T-helper 1 cell treated with Interleukin-12 subunit alpha and Interleukin-12 subunit beta and Interleukin-4 antibody, amounts not matched to agents 30 μg/mL and 1 μg/mL, for 36 hours (primary cell): ENCODE data around the gene TNFAIP8L1.
A peak's percentile ranks its signal among the peaks of the same experiment; 100 is the strongest.
"Not testable (repeated sequence)": the region's sequence is repeated elsewhere in the genome, so short reads cannot be mapped to it uniquely, and the experiment has no call there.

Experiments
- H3K27ac Mint-ChIP-seq: one replicate; pipeline ENCODE4 v1.8.0; 2021; ENCODE audit warnings: mild to moderate bottlenecking, mixed read lengths
- H3K27me3 Mint-ChIP-seq: one replicate; pipeline ENCODE4 v1.8.0; 2021; ENCODE audit warnings: low read depth, mixed read lengths
- H3K36me3 Mint-ChIP-seq: one replicate; pipeline ENCODE4 v1.8.0; 2021; ENCODE audit warnings: low read depth, mixed read lengths
- H3K4me1 Mint-ChIP-seq: one replicate; pipeline ENCODE4 v1.8.0; 2021; ENCODE audit warnings: low read depth, mixed read lengths
- H3K4me3 Mint-ChIP-seq: one replicate; pipeline ENCODE4 v1.8.0; 2021; ENCODE audit warnings: mild to moderate bottlenecking, moderate library complexity, mixed read lengths
- H3K9me3 Mint-ChIP-seq: one replicate; pipeline ENCODE4 v1.8.0; 2021; ENCODE audit warnings: mixed read lengths

TNFAIP8L1 gene

DNA sequence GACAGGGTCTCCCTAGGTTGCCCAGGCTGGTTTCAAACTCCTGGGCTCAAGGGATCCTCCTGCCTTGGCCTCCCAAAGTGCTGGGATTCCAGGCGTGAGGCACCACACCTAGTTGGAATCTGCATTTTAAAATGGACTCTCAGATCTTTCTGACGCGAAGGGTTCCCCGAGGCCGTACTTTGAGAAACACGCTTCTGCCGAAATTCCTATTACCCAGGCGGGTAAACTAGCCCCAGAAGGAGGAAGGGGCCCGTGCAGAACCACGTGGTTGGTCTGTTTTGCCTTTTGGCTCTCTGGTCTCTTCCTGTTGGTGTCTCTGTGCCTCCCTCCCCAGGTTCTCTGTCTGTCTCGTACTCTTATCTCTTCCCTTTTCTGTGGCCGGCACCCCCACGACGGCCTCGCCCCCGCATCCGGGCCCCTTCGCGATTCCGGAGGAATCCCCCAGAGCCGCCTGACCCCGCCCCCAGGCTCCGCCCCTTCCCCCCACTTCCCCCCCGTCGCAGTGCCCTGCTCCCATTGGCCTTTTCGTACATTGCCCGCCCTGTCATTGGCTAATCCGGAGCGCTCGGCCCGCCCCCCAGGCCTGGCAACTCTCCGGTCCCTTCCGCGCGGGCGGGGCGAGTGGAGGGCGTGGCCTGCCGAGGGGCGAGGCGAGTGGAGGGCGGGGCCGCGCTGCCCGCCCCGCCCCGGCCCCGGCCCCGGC is at the start of gene TNFAIP8L1:
TSS of gene TNFAIP8L1 (plus strand) at position 689 of the 703 bp plus-strand sequence. CDS start 12,354 bp downstream, outside the sequence.
- Mint-ChIP-seq H3K9me3 (no peaks in the 10 kb centered on the region), H3K27ac (peak within 1 kb of the TSS; percentile 84), H3K4me3 (peak within 1 kb of the TSS; percentile 99), H3K36me3 (no peaks in the 10 kb centered on the region), H3K4me1 (peaks cover 28% of the 10 kb centered on the region), H3K27me3 (no peaks in the 10 kb centered on the region)

GRCh38 chr19:4589579-4590410 is 49.5 kb upstream of the TNFAIP8L1 start:
- Mint-ChIP-seq H3K4me3 (no peak overlapping the region), H3K27me3 (peaks cover 44% of the 10 kb centered on the region), H3K27ac (no peak overlapping the region), H3K4me1 (no peaks in the 10 kb centered on the region), H3K9me3 (no peaks in the 10 kb centered on the region), H3K36me3 (no peaks in the 10 kb centered on the region)

- Mint-ChIP-seq H3K36me3 (no peaks in the 10 kb centered on the region), H3K4me3 (no peak overlapping the region), H3K9me3 (no peaks in the 10 kb centered on the region), H3K27ac (no peak overlapping the region), H3K4me1 (no peaks in the 10 kb centered on the region), H3K27me3 (peaks cover 43% of the 10 kb centered on the region)
These were observed 48.8 kb upstream of the TNFAIP8L1 start for GRCh38 chr19:4590559-4590958.

DNA sequence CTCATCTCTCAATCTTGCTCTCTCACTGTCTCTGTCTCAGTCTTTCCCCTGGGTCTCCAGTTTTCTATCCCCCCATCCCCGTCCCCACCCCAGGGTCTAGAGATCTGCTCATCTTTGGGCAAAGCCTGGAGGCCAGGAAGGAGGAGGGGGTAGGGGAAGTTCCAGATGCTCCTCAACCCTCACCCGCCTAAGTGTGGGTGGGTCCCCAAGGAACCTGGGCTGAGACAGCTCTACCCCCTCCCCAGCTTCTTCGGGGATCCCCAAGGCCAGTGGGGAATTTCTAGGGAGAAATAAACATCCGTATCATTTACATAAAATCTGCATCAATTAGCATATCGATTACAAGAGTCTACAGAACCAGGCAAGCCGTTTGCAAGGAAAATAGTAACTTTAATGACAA is 48.0 kb upstream of the TNFAIP8L1 start:
- Mint-ChIP-seq H3K36me3 (no peaks in the 10 kb centered on the region), H3K4me1 (no peaks in the 10 kb centered on the region), H3K4me3 (no peak overlapping the region), H3K27me3 (peaks cover 40% of the 10 kb centered on the region), H3K27ac (no peak overlapping the region), H3K9me3 (no peaks in the 10 kb centered on the region)

DNA sequence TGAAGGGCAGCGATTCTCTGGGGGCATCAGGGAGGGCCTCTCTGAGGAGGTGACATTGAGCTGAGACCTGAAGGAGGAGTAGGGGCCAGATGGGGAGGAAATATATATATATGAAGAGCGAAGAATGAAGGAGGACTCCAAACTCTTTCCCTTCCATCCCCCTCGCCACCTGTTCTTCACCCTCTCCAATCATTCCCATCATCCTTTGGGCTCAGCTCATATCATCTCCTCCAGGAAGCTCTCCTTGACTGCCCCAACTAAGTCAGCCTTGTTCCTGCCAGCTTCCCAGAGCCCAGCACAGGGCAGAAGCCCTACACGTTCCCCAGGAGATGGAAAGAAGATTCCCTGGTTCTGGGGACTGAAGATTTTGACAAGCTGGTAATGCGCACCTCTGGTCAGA is 46.9 kb upstream of the TNFAIP8L1 start:
- peaks cover 3% of the 10 kb centered on the region for H3K4me1 Mint-ChIP-seq
- H3K36me3 Mint-ChIP-seq, result no peaks in the 10 kb centered on the region
- no peak overlapping the region for H3K4me3 Mint-ChIP-seq
- peaks cover 44% of the 10 kb centered on the region for H3K27me3 Mint-ChIP-seq
- no peaks in the 10 kb centered on the region for H3K9me3 Mint-ChIP-seq
- H3K27ac Mint-ChIP-seq, result no peak overlapping the region

DNA sequence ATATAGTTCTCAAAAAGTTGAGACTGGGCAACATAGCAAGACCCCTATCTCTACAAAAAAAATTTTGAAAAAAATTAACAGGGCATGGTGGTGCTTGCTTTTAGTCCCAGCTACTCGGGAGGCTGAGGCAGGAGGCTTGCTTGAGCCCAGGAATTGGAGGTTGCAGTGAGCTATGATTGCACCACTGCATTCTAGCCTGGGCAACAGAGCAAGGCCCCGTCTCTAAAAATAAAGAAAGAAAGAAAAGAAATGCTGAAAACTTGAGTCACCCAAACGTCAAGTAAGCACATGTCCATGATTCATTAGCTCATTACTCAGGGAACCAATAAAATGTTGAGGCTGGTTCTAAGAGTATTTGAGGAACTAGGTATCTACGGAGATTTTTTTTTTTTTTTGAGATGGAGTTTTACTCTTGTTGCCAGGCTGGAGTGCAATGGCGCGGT is 45.9 kb upstream of the TNFAIP8L1 start:
- H3K4me1 Mint-ChIP-seq, result peaks cover 3% of the 10 kb centered on the region
- H3K36me3 Mint-ChIP-seq, result no peaks in the 10 kb centered on the region
- H3K27ac Mint-ChIP-seq, result no peak overlapping the region
- peaks cover 42% of the 10 kb centered on the region for H3K27me3 Mint-ChIP-seq
- no peaks in the 10 kb centered on the region for H3K9me3 Mint-ChIP-seq
- no peak overlapping the region for H3K4me3 Mint-ChIP-seq

DNA sequence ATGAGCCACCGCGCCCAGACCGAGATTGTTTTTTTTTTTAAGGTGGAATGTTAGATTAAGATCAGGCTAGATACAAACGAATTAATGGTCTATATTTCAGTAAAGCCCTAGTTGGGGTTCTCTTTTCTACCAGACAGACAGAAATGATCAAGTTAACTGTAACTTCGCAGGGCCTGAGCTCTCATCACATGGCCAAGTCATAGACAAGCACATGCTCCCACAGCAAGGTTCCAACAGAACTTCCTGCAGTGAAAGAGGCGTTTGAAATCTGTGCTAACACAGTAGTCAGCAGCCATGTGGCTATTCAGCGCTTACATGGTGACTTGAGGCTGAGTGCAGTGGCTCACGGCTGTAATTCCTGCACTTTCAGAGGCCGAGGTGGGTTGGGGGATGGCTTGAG is 45.1 kb upstream of the TNFAIP8L1 start:
- H3K9me3 Mint-ChIP-seq, result no peaks in the 10 kb centered on the region
- no peaks in the 10 kb centered on the region for H3K36me3 Mint-ChIP-seq
- peaks cover 46% of the 10 kb centered on the region for H3K27me3 Mint-ChIP-seq
- H3K4me3 Mint-ChIP-seq, result no peak overlapping the region
- peaks cover 3% of the 10 kb centered on the region for H3K4me1 Mint-ChIP-seq
- H3K27ac Mint-ChIP-seq, result no peak overlapping the region

DNA sequence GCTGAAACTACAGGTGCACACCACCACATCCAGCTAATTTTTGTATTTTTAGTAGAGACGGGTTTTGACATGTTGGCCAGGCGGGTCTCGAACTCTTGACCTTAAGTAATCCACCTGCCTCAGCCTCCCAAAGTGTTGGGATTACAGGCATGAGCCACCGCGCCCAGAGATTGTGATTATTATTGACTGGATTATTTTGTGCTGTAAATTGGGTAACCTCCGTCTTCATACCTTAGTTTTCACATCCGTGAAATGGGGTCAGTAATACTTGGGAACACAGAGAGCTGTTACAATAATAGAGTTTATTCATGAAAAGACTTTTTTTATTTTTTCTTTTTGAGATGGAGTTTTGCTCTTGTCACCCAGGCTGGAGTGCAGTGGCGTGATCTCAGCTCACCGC is 44.2 kb upstream of the TNFAIP8L1 start:
- H3K27me3 Mint-ChIP-seq, result peaks cover 47% of the 10 kb centered on the region
- not testable (repeated sequence) for H3K4me1 Mint-ChIP-seq, H3K9me3 Mint-ChIP-seq, H3K36me3 Mint-ChIP-seq, H3K4me3 Mint-ChIP-seq, H3K27ac Mint-ChIP-seq

DNA sequence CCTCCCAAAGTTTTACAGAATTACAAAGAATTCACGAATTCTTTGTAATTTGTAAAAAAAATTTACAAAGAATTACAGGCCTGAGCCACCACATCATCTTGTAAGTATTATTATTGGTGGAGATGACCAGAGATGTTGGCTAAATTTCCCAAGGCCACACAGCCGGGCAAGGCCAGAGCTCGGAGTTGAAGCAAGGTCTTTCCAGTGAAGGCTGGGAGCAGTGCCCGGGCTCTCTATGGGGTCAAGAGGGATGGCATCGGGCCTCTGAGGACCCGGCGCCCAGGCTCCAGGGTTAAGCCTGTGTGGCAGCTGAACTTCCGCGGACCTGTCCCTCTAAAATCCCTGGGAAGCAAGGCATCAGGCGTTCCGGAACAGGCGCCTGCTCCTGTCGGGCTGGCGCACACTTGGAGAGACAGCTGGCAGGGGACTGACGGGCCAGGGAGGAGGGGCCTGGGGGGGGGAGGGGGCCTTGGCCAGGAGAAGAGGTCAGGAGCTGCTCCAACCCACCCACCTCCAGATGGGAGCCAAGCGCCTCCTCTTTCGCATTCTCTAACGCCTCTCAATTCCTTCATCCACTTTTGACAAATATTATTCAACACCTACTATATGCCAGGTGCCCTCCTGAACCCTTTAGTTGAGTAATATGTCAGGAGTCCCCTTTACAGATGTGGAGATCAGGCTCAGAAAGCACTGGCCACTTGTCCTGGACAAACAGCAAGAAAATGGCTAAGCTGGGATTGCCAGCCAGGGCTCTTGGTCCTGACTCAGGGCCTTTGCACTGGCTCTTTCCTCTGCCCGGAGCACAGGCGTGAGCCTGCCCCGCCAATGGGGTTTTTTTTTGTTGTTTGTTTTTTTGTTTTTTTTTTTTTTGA is 43.0 kb upstream of the TNFAIP8L1 start:
- Mint-ChIP-seq H3K4me3 (no peak overlapping the region), H3K4me1 (peaks cover 3% of the 10 kb centered on the region), H3K36me3 (no peaks in the 10 kb centered on the region), H3K27me3 (peaks cover 51% of the 10 kb centered on the region), H3K27ac (no peak overlapping the region), H3K9me3 (no peaks in the 10 kb centered on the region)

DNA sequence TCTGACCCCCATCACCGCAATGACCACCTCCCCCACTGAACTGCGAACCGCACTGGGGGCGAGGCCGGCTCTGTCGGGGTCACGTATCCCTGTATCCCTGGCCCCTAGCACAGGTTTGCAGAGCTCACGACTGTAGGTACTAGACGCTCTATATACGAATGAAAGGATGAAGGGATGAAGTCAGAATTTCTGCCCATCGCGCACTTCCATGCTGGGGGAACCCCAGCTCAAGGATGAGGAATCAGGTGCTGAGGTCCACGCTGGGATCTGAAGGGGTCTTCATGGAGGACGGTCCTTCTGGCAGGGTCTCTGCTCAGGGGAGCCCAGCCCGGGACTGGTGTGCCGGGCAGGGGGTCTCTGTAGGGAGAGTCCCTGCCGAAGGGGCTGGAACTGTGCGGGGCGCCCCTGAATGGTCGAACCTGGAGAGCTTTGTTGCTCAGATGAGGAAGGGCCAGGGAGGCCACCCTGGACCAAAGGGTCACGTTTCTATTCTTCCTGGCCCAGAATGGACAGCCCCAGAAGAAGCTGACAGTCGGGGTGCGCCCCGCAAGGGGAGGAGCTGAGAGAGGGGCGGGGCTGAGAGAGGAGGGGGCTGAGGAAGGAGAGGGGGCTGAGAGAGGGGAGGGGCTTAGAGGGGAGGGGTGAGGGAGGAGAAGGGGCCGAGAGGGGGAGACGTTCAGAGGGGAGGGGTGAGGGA is 41.9 kb upstream of the TNFAIP8L1 start:
- no peaks in the 10 kb centered on the region for H3K36me3 Mint-ChIP-seq
- no peaks in the 10 kb centered on the region for H3K9me3 Mint-ChIP-seq
- peak overlapping the region; percentile 40 for H3K4me3 Mint-ChIP-seq
- no peak overlapping the region for H3K27ac Mint-ChIP-seq
- peaks cover 46% of the 10 kb centered on the region for H3K27me3 Mint-ChIP-seq
- H3K4me1 Mint-ChIP-seq, result peaks cover 3% of the 10 kb centered on the region

GRCh38 chr19:4597975-4598671 is 41.2 kb upstream of the TNFAIP8L1 start:
- Mint-ChIP-seq H3K4me3 (no peak overlapping the region), H3K4me1 (peaks cover 3% of the 10 kb centered on the region), H3K27ac (no peak overlapping the region), H3K9me3 (no peaks in the 10 kb centered on the region), H3K27me3 (peaks cover 43% of the 10 kb centered on the region), H3K36me3 (no peaks in the 10 kb centered on the region)

DNA sequence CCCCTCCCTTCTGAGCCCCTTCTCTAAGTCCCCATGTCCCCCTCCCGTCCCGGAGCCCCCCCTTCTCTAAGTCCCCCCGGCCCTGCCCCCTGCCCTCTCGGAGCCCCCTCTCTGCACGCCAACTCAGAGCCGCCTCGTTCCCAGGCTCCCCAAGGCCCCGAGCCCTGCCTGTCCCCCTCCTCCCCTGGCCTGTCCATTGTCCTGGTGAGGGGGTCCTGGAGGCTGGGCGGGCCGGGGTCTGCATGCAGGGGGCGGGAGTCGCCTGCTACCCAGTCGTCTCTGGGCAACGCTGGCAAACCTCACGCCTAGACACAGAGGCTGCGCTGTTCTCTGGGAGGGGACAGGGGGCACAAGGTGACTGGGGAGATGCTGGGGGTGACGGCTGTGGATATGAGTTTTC is 40.6 kb upstream of the TNFAIP8L1 start:
- no peak overlapping the region for H3K4me3 Mint-ChIP-seq
- no peaks in the 10 kb centered on the region for H3K9me3 Mint-ChIP-seq
- H3K36me3 Mint-ChIP-seq, result no peaks in the 10 kb centered on the region
- peaks cover 43% of the 10 kb centered on the region for H3K27me3 Mint-ChIP-seq
- H3K4me1 Mint-ChIP-seq, result peaks cover 3% of the 10 kb centered on the region
- no peak overlapping the region for H3K27ac Mint-ChIP-seq

- H3K27me3 Mint-ChIP-seq, result peaks cover 33% of the 10 kb centered on the region
- H3K4me1 Mint-ChIP-seq, result peaks cover 3% of the 10 kb centered on the region
- no peaks in the 10 kb centered on the region for H3K36me3 Mint-ChIP-seq
- H3K9me3 Mint-ChIP-seq, result no peaks in the 10 kb centered on the region
- no peak overlapping the region for H3K4me3 Mint-ChIP-seq
- no peak overlapping the region for H3K27ac Mint-ChIP-seq
These were observed 39.2 kb upstream of the TNFAIP8L1 start for GRCh38 chr19:4600082-4600481.
